Heart left ventricle (tissue), 16 donors: ENCODE results near the gene MACROH2A2. TPM values are rescaled to one million over a fixed set of nuclear protein-coding genes. Genes with fewer than 3 reads are reported as not detected.

Source experiments
- ATAC-seq, 4 donors: fragments of 200-7000 bp; cut with Tn5 transposase; one replicate each; pipeline ENCODE4 v1.9.1; 2020 to 2022; ENCODE audit warnings: moderate library complexity in 4 of 4, mild to moderate bottlenecking in 3 of 4, moderate number of reproducible peaks in 1 of 4
- DNase-seq, 5 donors: peaks; one replicate each; pipeline ENCODE4 v3.0.0-alpha.2; 2020
- H3K27ac ChIP-seq, 12 donors: fragments of 200-600 bp; sonication (generic) in 4 of 12; one replicate each; pipeline versions ENCODE4 v1.5.0 to v1.8.0; 2016 to 2022; ENCODE audit warnings: mild to moderate bottlenecking in 2 of 12
- H3K27me3 ChIP-seq, 9 donors: fragments of 200-600 bp; sonication (generic) in 2 of 9; one replicate each; pipeline versions ENCODE4 v1.5.1 to v1.8.0; 2016 to 2022; ENCODE audit warnings: mild to moderate bottlenecking in 3 of 9
- H3K36me3 ChIP-seq, 9 donors: fragments of 200-600 bp; sonication (generic) in 2 of 9; one replicate each; pipeline versions ENCODE4 v1.5.0 to v1.8.0; 2018 to 2022; ENCODE audit warnings: mild to moderate bottlenecking in 2 of 9
- H3K4me1 ChIP-seq, 12 donors: fragments of 200-600 bp; sonication (generic) in 4 of 12; one replicate each; pipeline versions ENCODE4 v1.5.0 to v1.8.0; 2016 to 2022; ENCODE audit warnings: mild to moderate bottlenecking in 3 of 12
- H3K4me3 ChIP-seq, 12 donors: fragments of 200-600 bp; sonication (generic) in 4 of 12; one replicate each; pipeline versions ENCODE4 v1.5.0 to v1.8.0; 2017 to 2022; ENCODE audit warnings: mild to moderate bottlenecking in 9 of 12, moderate library complexity in 4 of 12
- H3K9me3 ChIP-seq, 12 donors: fragments of 200-600 bp; sonication (generic) in 4 of 12; one replicate each; pipeline versions ENCODE4 v1.5.0 to v1.8.0; 2016 to 2022; ENCODE audit warnings: mild to moderate bottlenecking in 1 of 12
- POLR2A ChIP-seq, 2 donors: fragments of 450-650 bp; IDR thresholded peaks; one replicate each; pipeline ENCODE4 v1.6.1; 2017; ENCODE audit warnings: antibody characterized with exemption in 2 of 2, mild to moderate bottlenecking in 2 of 2, moderate library complexity in 2 of 2
- WGBS, 4 donors: extraction: QIAGEN DNeasy Blood & Tissue Kit in 2 of 4; methylation state at CpG; one replicate each; pipeline versions ENCODE4 v1.1.5 to v1.1.7; 2013 to 2018; 5-methylcytosine and 5-hydroxymethylcytosine counted together
- intact Hi-C, 10 donors: fragments of 100-400 bp; cut with DNase I; formaldehyde crosslinking; loops; one replicate each; pipeline versions ENCODE4 v1.11.1 to v1.14.2; 2022
- long read RNA-seq, 3 donors: library from polyadenylated mRNA; unstranded; transcript quantifications; one replicate each; pipeline ENCODE4 v2.0.0, GENCODE V29; 2020 to 2021
- polyA plus RNA-seq, 2 donors: library from polyadenylated mRNA; stranded (reverse); fragments of 200-250 nt; gene quantifications; one replicate each; pipeline ENCODE4 v1.2.3, GENCODE V29; 2013
- total RNA-seq, 9 donors: library from RNA; depleted of rRNA in 2 of 9; stranded (reverse); fragments of >200 nt in 2 of 9; fragmentation: NEBNext Ultra II Directional in 3 of 9; extraction: Animal tissue kit (Norgen Biotek cat#: 25700) in 3 of 9; gene quantifications; one replicate each; pipeline versions ENCODE4 v1.1.0 to v1.2.4, GENCODE V29; 2016 to 2023
- TF ChIP-seq, protein P1 (sequence below), 12 donors: fragments of 200-600 bp; sonication (generic) in 4 of 12; IDR thresholded peaks; one replicate each; pipeline versions ENCODE4 v1.5.0 to v1.8.0; 2018 to 2022; ENCODE audit warnings: antibody characterized with exemption in 12 of 12, mild to moderate bottlenecking in 5 of 12
- donor health status: ischemic (EF 13 %, LVEDD 7.1; RV severe dilation, severe dysfunction).
- donor health status: healthy with polysubstance abuse.
- donor health status: DM: no; HTN: yes; CAD: no.
- donor health status: DM: no; HTN: no; CAD: no.
- donor health status: ischemic (EF 25% LVEDD 6.9; RV normal size, moderate dysfunction).
- donor health status: ischemic (EF 25% LVEDD 5.7; RV mildly dilated, moderate dysfunction).
- donor health status: healthy.
- donor health status: DM: yes; HTN: yes; CAD: no.
- donor health status: ischemic (EF 35%, LVEDD 5.7; RV mildly dilated, moderate dysfunction).
- donor health status: nonischemic (EF 11% LVEDD 7.7; RV severe dilation, severe dysfunction).
- donor health status: DM: yes; HTN: yes; CAD: no.
- donor health status: PGD.
- donor health status: ischemic (EF 29% LVEDD 5.4; RV normal size, mild dysfunction).
- donor health status: nonischemic (EF 23%, LVEDD 6.1; RV moderate dilation, normal function).

MACROH2A2 gene
- total RNA-seq (10 to 100 TPM; 11.8 to 21.3 (median 14.8) TPM), polyA plus RNA-seq (10 to 100 TPM; 12.0 to 13.3 TPM)
- long read RNA-seq, donor 1, transcript H2AFY2-201 (9 exons, 1,980 nt): major isoform, 17 of 22 reads
- long read RNA-seq, donor 1, partial matches to known transcripts: 4 of 22 reads
- long read RNA-seq, donor 1, other reads (novel, unspliced or antisense): 1 of 22 reads
- long read RNA-seq, donor 2, transcript H2AFY2-201 (9 exons, 1,980 nt): major isoform, 104 of 114 reads
- long read RNA-seq, donor 2, partial matches to known transcripts: 7 of 114 reads
- long read RNA-seq, donor 2, other reads (novel, unspliced or antisense): 3 of 114 reads
- long read RNA-seq, donor 3, transcript H2AFY2-201 (9 exons, 1,980 nt): major isoform, 17 of 19 reads
- long read RNA-seq, donor 3, partial matches to known transcripts: 1 of 19 reads
- long read RNA-seq, donor 3, other reads (novel, unspliced or antisense): 1 of 19 reads

DNA sequence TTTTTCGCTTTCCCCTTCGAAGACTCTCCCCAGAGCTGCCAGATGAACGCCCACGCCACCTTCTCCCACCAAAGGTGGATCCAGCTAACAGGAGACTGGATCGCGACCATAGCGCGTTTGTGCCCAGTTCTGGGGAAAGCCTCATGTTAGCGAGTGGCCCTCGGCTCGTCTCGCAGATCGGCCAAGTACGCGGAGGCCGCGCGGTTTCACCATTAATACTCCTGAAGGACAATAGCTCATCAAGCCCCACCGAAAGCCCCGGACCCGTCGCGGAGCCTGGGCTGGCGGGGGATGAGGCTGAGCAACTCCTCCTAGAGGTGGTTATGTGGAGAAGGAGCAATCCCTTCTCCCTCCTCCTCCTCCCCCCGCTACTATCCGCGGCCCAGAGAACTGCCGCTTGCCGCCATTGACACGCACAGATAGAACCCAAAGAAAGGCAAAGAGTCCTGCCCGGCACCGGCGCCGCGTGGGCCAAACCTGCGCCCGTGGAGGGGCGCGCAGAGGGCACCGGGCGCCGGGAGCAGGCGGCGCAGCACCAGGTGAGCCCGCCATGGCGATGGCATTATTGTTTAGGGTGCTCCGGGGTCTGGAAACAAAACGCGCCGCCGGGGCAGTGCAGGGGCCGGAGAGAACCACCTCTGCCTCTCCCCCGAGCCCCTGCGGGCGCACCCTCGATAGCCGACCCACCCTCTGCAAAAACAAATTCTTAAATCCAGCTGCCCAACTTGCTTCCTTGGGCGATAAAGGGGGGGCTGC is at the start of gene MACROH2A2:
TSS of gene MACROH2A2 (plus strand) at position 385 of the 756 bp plus-strand sequence. CDS start 22,813 bp downstream, outside the sequence.
- H3K36me3 ChIP-seq: no peaks in the 10 kb centered on the region
- peaks cover 0 to 24% (median 2%) of the 10 kb centered on the region in 12 donors for H3K4me1 ChIP-seq
- intact Hi-C loops: no loop called here
- H3K27ac ChIP-seq: peak within 1 kb of the TSS; percentile 37 to 87 (median 78)
- peak within 1 kb of the TSS; percentile 47 to 87 (median 77) for H3K4me3 ChIP-seq
- H3K27me3 ChIP-seq: peaks cover 0 to 57% (median 0%) of the 10 kb centered on the region in 9 donors
- no peaks in the 10 kb centered on the region for H3K9me3 ChIP-seq
- no peak for TF ChIP-seq POLR2A (IDR thresholded peaks at IDR 0.05)
- TF ChIP-seq, protein P1, sequence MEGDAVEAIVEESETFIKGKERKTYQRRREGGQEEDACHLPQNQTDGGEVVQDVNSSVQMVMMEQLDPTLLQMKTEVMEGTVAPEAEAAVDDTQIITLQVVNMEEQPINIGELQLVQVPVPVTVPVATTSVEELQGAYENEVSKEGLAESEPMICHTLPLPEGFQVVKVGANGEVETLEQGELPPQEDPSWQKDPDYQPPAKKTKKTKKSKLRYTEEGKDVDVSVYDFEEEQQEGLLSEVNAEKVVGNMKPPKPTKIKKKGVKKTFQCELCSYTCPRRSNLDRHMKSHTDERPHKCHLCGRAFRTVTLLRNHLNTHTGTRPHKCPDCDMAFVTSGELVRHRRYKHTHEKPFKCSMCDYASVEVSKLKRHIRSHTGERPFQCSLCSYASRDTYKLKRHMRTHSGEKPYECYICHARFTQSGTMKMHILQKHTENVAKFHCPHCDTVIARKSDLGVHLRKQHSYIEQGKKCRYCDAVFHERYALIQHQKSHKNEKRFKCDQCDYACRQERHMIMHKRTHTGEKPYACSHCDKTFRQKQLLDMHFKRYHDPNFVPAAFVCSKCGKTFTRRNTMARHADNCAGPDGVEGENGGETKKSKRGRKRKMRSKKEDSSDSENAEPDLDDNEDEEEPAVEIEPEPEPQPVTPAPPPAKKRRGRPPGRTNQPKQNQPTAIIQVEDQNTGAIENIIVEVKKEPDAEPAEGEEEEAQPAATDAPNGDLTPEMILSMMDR (IDR thresholded peaks at IDR 0.05): peak in 11 of 12 donors; percentile 9 to 55 (median 28)
- DNase-seq (peak; percentile 61 to 73 (median 64)), ATAC-seq (peak; percentile 84 to 95 (median 94))
- WGBS, 4 donors: 1% methylated on average over 37 to 58 of the region's 58 CpGs

DNA sequence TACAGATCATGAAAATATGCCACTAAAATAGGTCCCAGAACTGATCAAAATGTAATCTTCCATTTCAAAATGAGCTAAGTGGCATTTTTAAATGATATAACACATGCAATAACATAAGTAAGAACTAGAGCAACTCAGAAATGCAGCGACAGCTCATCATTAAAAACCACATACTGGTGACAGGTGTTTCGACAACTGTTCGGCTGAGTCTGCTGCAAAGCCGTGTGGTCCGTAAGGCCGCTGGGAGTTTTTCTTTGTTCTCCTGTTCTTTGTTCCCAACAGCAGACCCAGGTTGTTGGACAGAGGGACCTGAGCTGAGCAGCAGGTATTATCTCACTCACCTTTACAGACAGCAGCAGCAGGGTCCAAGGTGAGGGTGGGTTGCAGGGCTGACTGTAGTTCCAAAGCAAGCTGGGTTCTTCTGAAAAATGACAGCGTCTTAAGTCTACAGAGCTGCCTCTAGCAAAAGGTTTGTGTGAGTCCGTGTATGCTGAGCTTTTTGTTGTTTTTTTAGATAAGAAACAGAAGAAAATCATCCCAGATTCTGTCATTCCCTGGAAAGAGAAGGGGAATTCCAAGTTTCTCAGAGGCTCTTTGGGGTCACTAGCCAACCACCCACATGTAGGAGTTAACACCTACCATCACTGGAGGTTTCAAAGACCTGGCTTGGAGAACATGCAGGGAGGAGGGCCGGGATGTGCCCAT is 45.4 kb upstream of the MACROH2A2 start:
- Histone ChIP-seq H3K27me3 (peaks cover 0 to 16% (median 0%) of the 10 kb centered on the region in 9 donors), H3K4me1 (no peaks in the 10 kb centered on the region), H3K4me3 (no peak overlapping the region), H3K27ac (no peak overlapping the region), H3K36me3 (no peaks in the 10 kb centered on the region), H3K9me3 (peaks cover 0 to 2% (median 0%) of the 10 kb centered on the region in 12 donors)
- WGBS, 4 donors: 77 to 84% (median 80%) methylated on average over 8 to 9 of the region's 9 CpGs
- TF ChIP-seq POLR2A (IDR thresholded peaks at IDR 0.05): no peak
- TF ChIP-seq, protein P1 (IDR thresholded peaks at IDR 0.05): no peak
- DNase-seq: no peak
- intact Hi-C loops: no loop called here
- ATAC-seq: no peak

DNA sequence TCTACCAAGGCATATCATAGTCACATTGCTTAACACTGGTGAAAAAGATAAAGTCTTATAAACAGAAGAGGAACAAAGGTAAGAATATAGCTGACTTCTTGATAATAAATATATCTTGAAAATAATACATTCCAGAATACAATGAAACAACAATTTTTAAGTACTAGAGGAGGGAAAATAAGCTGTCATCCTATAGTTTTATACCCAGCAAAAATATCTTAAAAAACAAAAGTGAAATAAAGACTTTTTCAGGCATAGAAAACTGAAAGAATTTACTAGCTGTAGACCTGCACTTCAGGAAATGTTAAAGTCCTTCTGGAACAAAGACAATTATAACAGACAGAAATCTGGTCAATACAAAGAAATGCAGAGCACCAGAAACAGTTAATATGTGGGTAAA is 21.4 kb upstream of the MACROH2A2 start:
- Histone ChIP-seq H3K36me3 (no peaks in the 10 kb centered on the region), H3K4me3 (no peak overlapping the region), H3K27me3 (peaks cover 0 to 16% (median 0%) of the 10 kb centered on the region in 9 donors), H3K9me3 (peaks cover 0 to 33% (median 7%) of the 10 kb centered on the region in 12 donors), H3K27ac (no peak overlapping the region), H3K4me1 (peaks cover 0 to 7% (median 0%) of the 10 kb centered on the region in 12 donors)
- TF ChIP-seq, protein P1 (IDR thresholded peaks at IDR 0.05): no peak
- no peak for TF ChIP-seq POLR2A (IDR thresholded peaks at IDR 0.05)
- ATAC-seq (no peak), DNase-seq (no peak)
- intact Hi-C loops: no loop called here
